Body of pancreas (tissue), 4 donors: ENCODE results near the gene ATXN7L3B.

Experiments
- CTCF ChIP-seq, 7 experiments: fragments of 450-650 bp in 4 of 7; fragments of 200-600 bp in 3 of 7; sonication (generic) in 3 of 7; IDR thresholded peaks; one replicate each; pipeline ENCODE4 v1.5.1; 2016 to 2019; ENCODE audit warnings: antibody characterized with exemption in 7 of 7
- POLR2A ChIP-seq, 3 donors: fragments of 450-650 bp; IDR thresholded peaks; one replicate each; pipeline ENCODE4 v1.6.1; 2016; ENCODE audit warnings: antibody characterized with exemption in 3 of 3, mild to moderate bottlenecking in 2 of 3

DNA sequence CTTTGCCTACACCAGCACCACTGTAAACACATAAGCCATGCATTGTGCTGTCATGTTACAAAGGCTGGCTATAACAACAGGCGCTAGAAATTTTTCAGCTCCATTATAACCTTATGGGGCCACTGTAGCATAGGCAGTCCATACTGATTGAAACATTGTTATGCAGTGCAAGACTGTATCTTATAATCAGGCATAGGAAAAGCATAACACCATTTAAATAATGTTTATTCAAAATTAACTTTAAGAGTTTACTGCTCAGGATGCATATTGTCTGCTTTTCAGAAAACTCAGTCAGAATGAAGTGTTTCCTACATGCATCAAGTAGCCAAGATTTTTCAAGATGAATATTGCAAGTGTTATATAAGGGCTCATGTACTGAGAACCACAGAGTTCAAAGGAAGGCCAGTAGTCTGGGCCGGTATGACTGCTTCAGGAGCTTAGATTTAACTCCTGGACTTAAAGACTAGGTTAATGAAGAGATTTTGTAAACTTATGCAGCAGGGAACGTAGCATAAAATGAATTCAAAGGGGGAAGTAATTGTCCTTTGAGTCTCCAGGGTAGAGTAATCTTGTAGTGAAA lies 46.9 kb downstream of the ATXN7L3B start:
- no peak for TF ChIP-seq CTCF (IDR thresholded peaks at IDR 0.05)
- TF ChIP-seq POLR2A (IDR thresholded peaks at IDR 0.05): no peak
